Measurements from ENCODE around the gene IBA57. TPM values are rescaled to one million over a fixed set of nuclear protein-coding genes. Genes with fewer than 3 reads are reported as not detected.

Gene IBA57
- polyA plus RNA-seq, 1 donor: 5.3 TPM

GRCh38 chr1:228156941-228157728 is 8.5 kb upstream of the IBA57 start:
- no peak for DNase-seq

GRCh38 chr1:228157729-228158126 is 7.9 kb upstream of the IBA57 start:
- no peak for DNase-seq

GRCh38 chr1:228158151-228159007 is 7.2 kb upstream of the IBA57 start:
- DNase-seq: no peak

GRCh38 chr1:228159008-228159665 is 6.5 kb upstream of the IBA57 start:
- DNase-seq: no peak

GRCh38 chr1:228160201-228160761 is 5.3 kb upstream of the IBA57 start:
- DNase-seq: no peak

GRCh38 chr1:228161362-228161761 is 4.2 kb upstream of the IBA57 start:
- no peak for DNase-seq

GRCh38 chr1:228161866-228162265 is 3.7 kb upstream of the IBA57 start:
- DNase-seq: no peak

GRCh38 chr1:228162286-228163006 is 3.2 kb upstream of the IBA57 start:
- DNase-seq: no peak

GRCh38 chr1:228163007-228163753 is 2.4 kb upstream of the IBA57 start:
- no peak for DNase-seq

- no peak for DNase-seq
Measured at GRCh38 chr1:228163776-228164519, 1.7 kb upstream of the IBA57 start.

- no peak for DNase-seq
Measured at GRCh38 chr1:228164561-228165371, 838 bp upstream of the IBA57 start.

GRCh38 chr1:228166170-228166936 is 749 bp downstream of the IBA57 start:
- peak; percentile 62 for DNase-seq

GRCh38 chr1:228168563-228169270 is 3.1 kb downstream of the IBA57 start:
- DNase-seq: no peak

GRCh38 chr1:228169345-228169744 is 3.7 kb downstream of the IBA57 start:
- DNase-seq: no peak

- DNase-seq: no peak
Measured at GRCh38 chr1:228170666-228171065, 5.1 kb downstream of the IBA57 start.

- no peak for DNase-seq
Measured at GRCh38 chr1:228171221-228171891, 5.8 kb downstream of the IBA57 start.

Measured in hindlimb muscle (tissue), 1 donor.